Neuron (in vitro differentiated cells): ENCODE data around the gene CHMP4B.

Experiments
- H2AFZ ChIP-seq: one replicate; pipeline ENCODE4 v1.6.1; 2013; ENCODE audit warnings: low read depth, mild to moderate bottlenecking, inconsistent platforms, low read length, moderate library complexity
- H3K27me3 ChIP-seq: one replicate; pipeline ENCODE4 v1.6.1; 2013; ENCODE audit warnings: low read length; ENCODE audit not compliant: insufficient read depth
- H3K36me3 ChIP-seq: one replicate; pipeline ENCODE4 v1.6.1; 2013; ENCODE audit warnings: low read length; ENCODE audit not compliant: insufficient read depth
- H3K4me1 ChIP-seq: one replicate; pipeline ENCODE4 v1.6.1; 2013; ENCODE audit warnings: low read length; ENCODE audit not compliant: insufficient read depth
- H3K4me3 ChIP-seq: 2 replicates; pipeline ENCODE4 v1.5.1; 2013; ENCODE audit warnings: mild to moderate bottlenecking, low read length, moderate library complexity
- H3K9me3 ChIP-seq: one replicate; pipeline ENCODE4 v1.6.1; 2013; ENCODE audit warnings: low read length

CHMP4B gene

DNA sequence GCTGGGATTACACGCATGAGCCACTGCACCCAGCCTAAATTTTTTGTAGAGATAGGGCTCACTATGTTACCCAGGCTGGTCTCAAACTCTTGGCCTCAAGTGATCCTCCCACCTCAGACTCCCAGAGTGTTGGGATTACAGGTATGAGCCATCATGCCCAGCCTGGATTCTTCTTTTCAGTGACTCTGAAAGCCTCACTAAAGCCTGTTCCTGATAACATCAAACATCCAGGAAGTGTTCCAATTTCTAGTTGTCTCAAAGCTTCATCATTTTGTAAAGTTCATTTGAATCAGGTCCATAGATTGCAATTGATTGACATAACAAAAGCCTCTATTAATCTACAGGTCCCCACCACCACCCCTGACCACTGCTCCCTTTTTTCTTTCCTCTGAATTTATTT is 29.2 kb upstream of the CHMP4B start:
- no peak overlapping the region for H3K4me3 ChIP-seq
- no peaks in the 10 kb centered on the region for H3K4me1 ChIP-seq
- no peaks in the 10 kb centered on the region for H3K36me3 ChIP-seq
- H3K27me3 ChIP-seq, result no peaks in the 10 kb centered on the region
- H3K9me3 ChIP-seq, result no peaks in the 10 kb centered on the region
- no peak overlapping the region for H2AFZ ChIP-seq

GRCh38 chr20:33783256-33783655 is 27.9 kb upstream of the CHMP4B start:
- Histone ChIP-seq H2AFZ (no peak overlapping the region), H3K36me3 (no peaks in the 10 kb centered on the region), H3K9me3 (no peaks in the 10 kb centered on the region), H3K4me3 (no peak overlapping the region), H3K4me1 (no peaks in the 10 kb centered on the region), H3K27me3 (no peaks in the 10 kb centered on the region)

DNA sequence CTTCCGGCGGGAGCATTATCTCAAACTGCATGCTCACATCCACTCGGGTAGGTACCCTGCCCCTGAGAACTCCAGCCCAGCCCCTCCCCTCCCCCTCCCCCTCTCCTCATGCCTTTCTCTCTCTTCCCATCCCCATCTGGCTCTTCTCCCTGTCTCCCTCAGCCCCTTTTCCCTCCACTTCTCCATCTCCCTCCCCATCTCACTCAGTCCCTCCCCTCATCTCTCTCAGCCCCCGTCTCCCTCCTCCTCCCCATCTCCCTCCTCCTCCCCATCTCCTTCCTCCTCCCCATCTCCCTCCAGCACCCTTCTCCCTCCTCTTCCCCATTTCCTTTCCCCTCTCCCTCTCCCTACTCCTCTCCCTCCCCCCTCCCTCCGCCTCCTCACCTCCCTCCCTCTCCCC is 27.3 kb upstream of the CHMP4B start:
- Histone ChIP-seq H3K9me3 (no peaks in the 10 kb centered on the region), H3K4me3 (no peak overlapping the region), H3K27me3 (no peaks in the 10 kb centered on the region), H3K4me1 (no peaks in the 10 kb centered on the region), H2AFZ (no peak overlapping the region), H3K36me3 (no peaks in the 10 kb centered on the region)

- H3K27me3 ChIP-seq, result no peaks in the 10 kb centered on the region
- no peak overlapping the region for H2AFZ ChIP-seq
- H3K4me1 ChIP-seq, result no peaks in the 10 kb centered on the region
- H3K4me3 ChIP-seq, result no peak overlapping the region
- H3K36me3 ChIP-seq, result no peaks in the 10 kb centered on the region
- H3K9me3 ChIP-seq, result no peaks in the 10 kb centered on the region
Observed at GRCh38 chr20:33784225-33784624, 26.9 kb upstream of the CHMP4B start.

DNA sequence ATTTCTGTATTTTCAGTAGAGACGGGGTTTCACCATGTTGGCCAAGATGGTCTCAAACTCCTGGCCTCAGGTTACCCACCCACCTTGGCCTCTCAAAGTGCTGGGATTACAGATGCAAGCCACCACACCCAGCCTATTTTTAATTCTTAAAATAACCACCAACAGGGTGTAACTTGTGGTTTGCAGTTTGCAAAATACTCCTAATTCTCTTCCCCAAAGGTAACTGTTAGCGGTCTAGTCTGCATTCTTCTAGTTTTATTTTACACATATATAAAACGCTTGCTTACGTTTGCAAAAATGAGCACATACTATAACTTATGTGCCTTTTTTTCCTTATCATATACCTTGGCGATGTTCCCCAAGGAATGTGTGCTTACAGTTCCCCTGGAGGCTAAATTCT is 25.6 kb upstream of the CHMP4B start:
- Histone ChIP-seq H2AFZ (no peak overlapping the region), H3K9me3 (no peaks in the 10 kb centered on the region), H3K4me1 (no peaks in the 10 kb centered on the region), H3K27me3 (no peaks in the 10 kb centered on the region), H3K4me3 (no peak overlapping the region), H3K36me3 (no peaks in the 10 kb centered on the region)

- no peaks in the 10 kb centered on the region for H3K36me3 ChIP-seq
- H3K4me3 ChIP-seq, result no peak overlapping the region
- no peak overlapping the region for H2AFZ ChIP-seq
- H3K27me3 ChIP-seq, result no peaks in the 10 kb centered on the region
- no peaks in the 10 kb centered on the region for H3K9me3 ChIP-seq
- no peaks in the 10 kb centered on the region for H3K4me1 ChIP-seq
Observed at GRCh38 chr20:33787253-33787891, 23.8 kb upstream of the CHMP4B start.

DNA sequence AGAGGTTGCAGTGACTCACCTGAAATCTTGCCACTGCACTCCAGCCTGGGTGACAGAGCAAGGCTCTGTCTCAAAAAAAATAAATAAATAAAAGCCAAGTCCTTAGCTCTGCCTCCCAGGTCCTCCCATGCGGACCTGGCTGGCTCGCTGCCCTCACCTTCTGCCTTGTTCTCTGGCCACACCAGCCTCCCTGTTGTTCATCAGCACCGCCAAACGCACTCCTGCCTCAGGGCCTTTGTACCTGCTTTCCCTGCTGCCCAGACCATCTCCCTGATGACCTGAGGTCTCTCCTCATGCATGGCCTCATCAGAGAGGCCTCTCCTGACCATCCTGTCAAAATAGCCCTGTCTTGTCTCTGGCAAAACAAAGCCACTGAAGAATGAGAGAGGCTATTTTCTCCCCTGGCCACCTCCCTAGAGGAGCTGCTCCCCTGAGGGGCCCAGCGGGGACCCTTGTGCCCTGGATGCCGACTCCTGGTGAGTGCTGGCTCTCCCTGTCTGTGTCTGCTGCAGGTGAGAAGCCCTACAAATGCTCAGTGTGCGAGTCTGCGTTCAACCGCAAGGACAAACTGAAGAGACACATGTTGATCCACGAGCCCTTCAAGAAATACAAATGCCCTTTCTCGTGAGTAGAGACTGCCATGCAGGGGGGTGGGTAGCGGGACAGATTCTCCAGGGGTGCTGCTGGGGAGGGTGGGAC is 22.6 kb upstream of the CHMP4B start:
- no peaks in the 10 kb centered on the region for H3K36me3 ChIP-seq
- no peaks in the 10 kb centered on the region for H3K27me3 ChIP-seq
- H3K9me3 ChIP-seq, result no peaks in the 10 kb centered on the region
- H2AFZ ChIP-seq, result no peak overlapping the region
- no peaks in the 10 kb centered on the region for H3K4me1 ChIP-seq
- H3K4me3 ChIP-seq, result no peak overlapping the region

- H2AFZ ChIP-seq, result no peak overlapping the region
Observed at GRCh38 chr20:33789109-33789857, 21.9 kb upstream of the CHMP4B start.

DNA sequence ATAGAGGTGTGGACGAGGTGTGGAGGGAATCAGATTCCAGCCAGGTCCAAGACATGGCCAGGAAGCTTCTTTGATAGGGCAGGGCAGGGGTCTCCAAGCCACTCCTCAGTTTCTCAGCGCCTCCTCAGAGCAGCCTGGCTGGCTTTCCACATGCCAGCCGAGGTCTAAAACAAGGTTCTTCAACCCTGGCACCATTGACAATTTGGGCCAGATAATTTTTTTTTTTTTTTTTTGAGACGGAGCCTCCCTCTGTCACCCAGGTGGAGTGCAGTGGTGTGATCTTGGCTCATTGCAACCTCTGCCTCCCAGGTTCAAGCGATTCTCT is 21.3 kb upstream of the CHMP4B start:
- Histone ChIP-seq H2AFZ (no peak overlapping the region), H3K4me3 (no peak overlapping the region), H3K27me3 (no peaks in the 10 kb centered on the region), H3K9me3 (no peaks in the 10 kb centered on the region), H3K4me1 (no peaks in the 10 kb centered on the region), H3K36me3 (no peaks in the 10 kb centered on the region)

More at GRCh38 chr20:33789109-33789857, 21.9 kb upstream of the CHMP4B start:
- H3K4me1 ChIP-seq, result no peaks in the 10 kb centered on the region
- H3K9me3 ChIP-seq, result no peaks in the 10 kb centered on the region
- H3K36me3 ChIP-seq, result no peaks in the 10 kb centered on the region
- H3K27me3 ChIP-seq, result no peaks in the 10 kb centered on the region
- H3K4me3 ChIP-seq, result no peak overlapping the region

- Histone ChIP-seq H3K4me1 (no peaks in the 10 kb centered on the region), H3K27me3 (no peaks in the 10 kb centered on the region), H3K4me3 (no peak overlapping the region), H3K36me3 (no peaks in the 10 kb centered on the region), H3K9me3 (no peaks in the 10 kb centered on the region), H2AFZ (no peak overlapping the region)
Observed at GRCh38 chr20:33790566-33790965, 20.6 kb upstream of the CHMP4B start.

DNA sequence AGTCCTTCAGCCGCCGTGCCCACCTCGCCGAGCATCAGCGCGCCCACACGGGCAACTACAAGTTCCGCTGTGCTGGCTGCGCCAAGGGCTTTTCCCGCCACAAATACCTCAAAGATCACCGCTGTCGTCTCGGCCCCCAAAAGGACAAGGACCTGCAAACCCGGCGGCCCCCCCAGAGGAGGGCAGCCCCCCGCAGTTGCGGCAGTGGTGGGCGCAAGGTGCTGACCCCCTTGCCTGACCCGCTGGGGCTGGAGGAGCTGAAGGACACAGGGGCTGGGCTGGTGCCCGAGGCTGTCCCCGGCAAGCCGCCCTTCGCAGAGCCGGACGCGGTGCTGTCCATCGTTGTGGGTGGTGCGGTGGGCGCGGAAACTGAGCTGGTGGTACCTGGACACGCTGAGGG is 20.1 kb upstream of the CHMP4B start:
- no peaks in the 10 kb centered on the region for H3K4me1 ChIP-seq
- no peak overlapping the region for H2AFZ ChIP-seq
- H3K27me3 ChIP-seq, result no peaks in the 10 kb centered on the region
- H3K9me3 ChIP-seq, result no peaks in the 10 kb centered on the region
- no peaks in the 10 kb centered on the region for H3K36me3 ChIP-seq
- H3K4me3 ChIP-seq, result no peak overlapping the region

DNA sequence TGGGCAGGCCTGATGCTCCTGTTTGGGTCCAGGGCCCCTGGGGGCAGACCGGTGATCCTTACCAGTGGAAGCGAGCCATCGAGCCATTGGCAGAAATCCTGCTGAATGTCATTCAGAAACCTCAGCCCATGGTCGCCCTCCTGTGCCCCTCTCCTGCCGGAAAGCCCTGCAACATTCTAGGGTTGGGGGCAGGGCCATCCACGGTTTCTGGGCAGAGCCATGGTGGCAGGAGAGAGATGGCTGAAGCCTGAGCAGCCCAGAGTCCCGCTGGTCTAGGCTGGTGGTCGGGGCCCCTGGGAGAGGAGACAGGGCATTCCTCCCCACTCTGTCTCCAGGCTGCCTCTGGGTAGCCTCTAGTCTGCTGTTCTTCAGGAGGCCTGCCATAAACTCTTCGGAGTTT is 19.6 kb upstream of the CHMP4B start:
- no peak overlapping the region for H2AFZ ChIP-seq
- no peak overlapping the region for H3K4me3 ChIP-seq
- H3K4me1 ChIP-seq, result no peaks in the 10 kb centered on the region
- H3K27me3 ChIP-seq, result no peaks in the 10 kb centered on the region
- no peaks in the 10 kb centered on the region for H3K9me3 ChIP-seq
- H3K36me3 ChIP-seq, result no peaks in the 10 kb centered on the region

GRCh38 chr20:33791959-33792597 is 19.1 kb upstream of the CHMP4B start:
- no peaks in the 10 kb centered on the region for H3K4me1 ChIP-seq

More at GRCh38 chr20:33791959-33792597, 19.1 kb upstream of the CHMP4B start:
- Histone ChIP-seq H3K4me3 (no peak overlapping the region), H3K27me3 (no peaks in the 10 kb centered on the region), H3K36me3 (no peaks in the 10 kb centered on the region), H3K9me3 (no peaks in the 10 kb centered on the region), H2AFZ (no peak overlapping the region)
